Keratinocyte (primary cell): ENCODE results near the gene GFI1B. TPM values are rescaled to one million over a fixed set of nuclear protein-coding genes. Genes with fewer than 3 reads are reported as not detected.

Source experiments
- DNase-seq: peaks from one replicate; pipeline ENCODE4 v3.0.0-alpha.2; 2011; ENCODE audit warnings: low read depth, missing footprints, low spot score
- FAIRE-seq: peaks from 2 replicates; lab custom pipeline; 2011; peaks lifted over from hg19 to GRCh38; lab: Jason Lieb, UNC
- H2AFZ ChIP-seq: 2 replicates; pipeline ENCODE4 v1.6.0; 2012; ENCODE audit warnings: low read length, control low read depth, inconsistent platforms; ENCODE audit not compliant: control insufficient read depth
- H3K27ac ChIP-seq: 2 replicates; pipeline ENCODE4 v1.5.1; 2011; ENCODE audit warnings: low read length; ENCODE audit not compliant: control insufficient read depth, insufficient read depth
- H3K27me3 ChIP-seq: 3 replicates; pipeline ENCODE4 v1.6.0; 2011; ENCODE audit warnings: low read length; ENCODE audit not compliant: control insufficient read depth, insufficient read depth; ENCODE audit errors: extremely low read depth
- H3K36me3 ChIP-seq, 2 experiments: 2 replicates in 1 of 2; 3 replicates in 1 of 2; pipeline ENCODE4 v1.5.1; 2011; ENCODE audit warnings: low read length in 2 of 2, mild to moderate bottlenecking in 1 of 2; ENCODE audit not compliant: control insufficient read depth in 2 of 2, insufficient read depth in 2 of 2; ENCODE audit errors: extremely low read depth in 1 of 2
- H3K4me1 ChIP-seq: 3 replicates; pipeline ENCODE4 v1.5.1; 2011; ENCODE audit warnings: low read length; ENCODE audit not compliant: control insufficient read depth, insufficient read depth; ENCODE audit errors: extremely low read depth
- H3K4me2 ChIP-seq: 3 replicates; pipeline ENCODE4 v1.6.0; 2011; ENCODE audit warnings: low read depth, low read length; ENCODE audit not compliant: control insufficient read depth, insufficient read depth; ENCODE audit errors: extremely low read depth
- H3K4me3 ChIP-seq, 3 experiments: fragments of 200-600 bp in 1 of 3; sonication (generic) in 1 of 3; 2 replicates in 2 of 3; 3 replicates in 1 of 3; pipeline ENCODE4 v1.5.1; 2011 to 2016; ENCODE audit warnings: low read length in 3 of 3, mild to moderate bottlenecking in 3 of 3, control low read depth in 2 of 3, inconsistent platforms in 1 of 3, low read depth in 1 of 3, mixed read lengths in 1 of 3, mixed run types in 1 of 3, moderate library complexity in 1 of 3; ENCODE audit not compliant: control insufficient read depth in 2 of 3, insufficient read depth in 2 of 3; ENCODE audit errors: extremely low read depth in 1 of 3
- H3K79me2 ChIP-seq: 2 replicates; pipeline ENCODE4 v1.6.0; 2012; ENCODE audit warnings: low read length; ENCODE audit not compliant: control insufficient read depth, insufficient read depth
- H3K9ac ChIP-seq: 3 replicates; pipeline ENCODE4 v1.6.0; 2011; ENCODE audit warnings: low read length; ENCODE audit not compliant: control insufficient read depth, insufficient read depth; ENCODE audit errors: extremely low read depth
- H3K9me1 ChIP-seq: 3 replicates; pipeline ENCODE4 v1.6.0; 2011; ENCODE audit warnings: low read length; ENCODE audit not compliant: control insufficient read depth, insufficient read depth; ENCODE audit errors: extremely low read depth
- H3K9me3 ChIP-seq: 2 replicates; pipeline ENCODE4 v1.5.1; 2012; ENCODE audit warnings: low read depth, low read length; ENCODE audit not compliant: control insufficient read depth
- H4K20me1 ChIP-seq: 3 replicates; pipeline ENCODE4 v1.6.0; 2011; ENCODE audit warnings: low read length; ENCODE audit not compliant: control insufficient read depth, insufficient read depth; ENCODE audit errors: extremely low read depth
- EZH2 ChIP-seq: IDR thresholded peaks from one replicate; pipeline ENCODE4 v1.6.1; 2012; ENCODE audit warnings: inconsistent platforms, mild to moderate bottlenecking, low read length, moderate library complexity
- dilution Hi-C: fragments of 300-500 bp; cut with MboI; formaldehyde crosslinking; loops from one replicate; pipeline ENCODE4 v1.7.0; 2020; ENCODE audit warnings: low sequenced_read_pairs; ENCODE audit not compliant: extremely low pct_ligation_motif_present
- polyA plus RNA-seq, 5 experiments: library from polyadenylated mRNA; depleted of rRNA in 3 of 5; stranded (reverse) in 3 of 5; stranded (forward) in 1 of 5; unstranded in 1 of 5; fragments of >200 nt; gene quantifications; 1 replicate in 1 of 5; 2 replicates in 3 of 5; 3 replicates in 1 of 5; pipeline versions ENCODE4 v1.2.1 to v1.2.3, GENCODE V29; 2011 to 2012; ENCODE audit warnings: missing spikeins in 2 of 5, low read depth in 1 of 5, low replicate concordance in 1 of 5
- TF ChIP-seq, protein P1 (sequence below), 3 experiments: IDR thresholded peaks in 1 of 3; conservative IDR thresholded peaks in 1 of 3; optimal IDR thresholded peaks in 1 of 3; 2 replicates in 2 of 3; 3 replicates in 1 of 3; pipeline versions ENCODE3 to v1.5.1; 2011; ENCODE audit warnings: low read length in 3 of 3, mild to moderate bottlenecking in 3 of 3, moderate library complexity in 2 of 3, control low read depth in 1 of 3, inconsistent platforms in 1 of 3; ENCODE audit not compliant: insufficient read depth in 2 of 3; ENCODE audit errors: extremely low read depth in 1 of 3

GFI1B gene
- polyA plus RNA-seq, 1 donor (not counting 4 experiments of a cell fraction or from before 2014, with no cell fraction given): not detected

DNA sequence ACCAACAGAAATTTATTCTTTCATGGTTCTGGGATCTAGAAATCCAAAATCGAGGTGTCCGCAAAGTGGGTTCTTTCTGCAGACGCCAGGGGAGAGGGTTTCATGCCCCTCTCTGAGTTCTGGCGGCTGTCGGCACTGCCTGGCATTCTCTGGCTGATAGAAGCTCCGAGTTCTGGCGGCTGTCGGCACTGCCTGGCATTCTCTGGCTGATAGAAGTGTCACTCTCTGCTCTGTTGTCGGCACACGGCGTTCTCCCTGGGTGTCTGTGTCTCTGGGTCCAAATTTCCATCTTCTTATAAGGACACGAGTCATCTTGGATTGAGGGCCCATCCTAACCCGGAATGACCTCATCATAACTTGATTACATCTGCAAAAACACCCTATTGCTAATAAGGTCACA, 7.6 kb downstream of the GFI1B start:
- Histone ChIP-seq H3K4me1 (peaks cover 5% of the 10 kb centered on the region), H3K27ac (no peak overlapping the region), H3K4me3 (no peak overlapping the region), H3K4me2 (no peak overlapping the region), H2AFZ (no peak overlapping the region), H3K9me3 (no peaks in the 10 kb centered on the region), H3K9me1 (no peaks in the 10 kb centered on the region), H3K9ac (no peak overlapping the region), H4K20me1 (no peaks in the 10 kb centered on the region), H3K27me3 (peaks cover 50% of the 10 kb centered on the region), H3K79me2 (no peaks in the 10 kb centered on the region), H3K36me3 (no peaks in the 10 kb centered on the region)
- TF ChIP-seq, protein P1, sequence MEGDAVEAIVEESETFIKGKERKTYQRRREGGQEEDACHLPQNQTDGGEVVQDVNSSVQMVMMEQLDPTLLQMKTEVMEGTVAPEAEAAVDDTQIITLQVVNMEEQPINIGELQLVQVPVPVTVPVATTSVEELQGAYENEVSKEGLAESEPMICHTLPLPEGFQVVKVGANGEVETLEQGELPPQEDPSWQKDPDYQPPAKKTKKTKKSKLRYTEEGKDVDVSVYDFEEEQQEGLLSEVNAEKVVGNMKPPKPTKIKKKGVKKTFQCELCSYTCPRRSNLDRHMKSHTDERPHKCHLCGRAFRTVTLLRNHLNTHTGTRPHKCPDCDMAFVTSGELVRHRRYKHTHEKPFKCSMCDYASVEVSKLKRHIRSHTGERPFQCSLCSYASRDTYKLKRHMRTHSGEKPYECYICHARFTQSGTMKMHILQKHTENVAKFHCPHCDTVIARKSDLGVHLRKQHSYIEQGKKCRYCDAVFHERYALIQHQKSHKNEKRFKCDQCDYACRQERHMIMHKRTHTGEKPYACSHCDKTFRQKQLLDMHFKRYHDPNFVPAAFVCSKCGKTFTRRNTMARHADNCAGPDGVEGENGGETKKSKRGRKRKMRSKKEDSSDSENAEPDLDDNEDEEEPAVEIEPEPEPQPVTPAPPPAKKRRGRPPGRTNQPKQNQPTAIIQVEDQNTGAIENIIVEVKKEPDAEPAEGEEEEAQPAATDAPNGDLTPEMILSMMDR (optimal IDR thresholded peaks at IDR 0.05 in 1 of 3, IDR thresholded peaks at IDR 0.05 in 1 of 3, conservative IDR thresholded peaks at IDR 0.05 in 1 of 3; ENCODE audit: extremely low read depth in 1 of 3, insufficient read depth in 2 of 3, low read length in 3 of 3): no peak
- no peak for TF ChIP-seq EZH2
- no peak for DNase-seq
- dilution Hi-C loops: no loop called here
- FAIRE-seq: no peak

GRCh38 chr9:132986640-132987620, 8.4 kb downstream of the GFI1B start:
- Histone ChIP-seq H2AFZ (no peak overlapping the region), H3K27ac (no peak overlapping the region), H3K36me3 (no peaks in the 10 kb centered on the region), H3K9me3 (no peaks in the 10 kb centered on the region), H4K20me1 (no peaks in the 10 kb centered on the region), H3K4me2 (no peak overlapping the region), H3K79me2 (no peaks in the 10 kb centered on the region), H3K4me1 (peaks cover 5% of the 10 kb centered on the region), H3K9me1 (no peaks in the 10 kb centered on the region), H3K4me3 (no peak overlapping the region), H3K9ac (no peak overlapping the region), H3K27me3 (peaks cover 44% of the 10 kb centered on the region)
- FAIRE-seq (no peak), DNase-seq (no peak)
- no peak for TF ChIP-seq EZH2
- TF ChIP-seq, protein P1 (optimal IDR thresholded peaks at IDR 0.05 in 1 of 3, IDR thresholded peaks at IDR 0.05 in 1 of 3, conservative IDR thresholded peaks at IDR 0.05 in 1 of 3; ENCODE audit: extremely low read depth in 1 of 3, insufficient read depth in 2 of 3, low read length in 3 of 3): no peak
- dilution Hi-C loops: no loop called here
